PC-3 (cell line): ENCODE data around the gene AGAP3.
A peak's percentile ranks its signal among the peaks of the same experiment; 100 is the strongest.

Experiments
- CTCF ChIP-seq: fragments of 300-600 bp; sonication (generic); conservative IDR thresholded peaks from 2 replicates; pipeline ENCODE4 v1.5.1; 2017; ENCODE audit warnings: antibody characterized with exemption, low read depth, mild to moderate bottlenecking, low read length
- EZH2 ChIP-seq: fragments of 300-600 bp; sonication (generic); IDR thresholded peaks from one replicate; pipeline ENCODE4 v1.6.1; 2017; ENCODE audit warnings: antibody characterized with exemption, mild to moderate bottlenecking, low read length; ENCODE audit not compliant: unreplicated experiment

DNA sequence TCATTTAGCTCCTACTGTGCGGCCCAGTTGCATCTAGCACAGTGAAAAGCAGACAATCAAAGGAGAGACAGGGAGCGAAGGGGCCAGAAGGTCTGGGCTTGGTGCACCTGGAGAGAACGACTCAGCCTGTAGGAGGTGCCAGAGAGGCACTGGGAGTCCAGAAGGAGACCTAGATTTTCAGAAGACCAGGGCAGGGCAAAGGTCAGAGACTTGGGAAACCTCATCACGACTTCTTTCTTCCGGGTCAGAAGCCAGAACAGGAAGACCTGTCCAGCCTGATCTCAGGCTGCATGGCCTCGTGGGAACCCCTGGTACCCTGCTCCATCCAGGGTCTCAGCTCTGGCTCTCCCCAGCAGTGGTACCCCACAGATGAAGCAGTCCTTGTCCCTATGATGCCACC lies 5.2 kb downstream of the AGAP3 start:
- TF ChIP-seq CTCF (peak; percentile 64), EZH2 (no peak)
